Raji (cell line): Measurements from ENCODE around the gene RAD9A.

Experiments used
- POLR2A ChIP-seq: IDR thresholded peaks from 2 replicates; pipeline ENCODE4 v1.6.1; 2011; ENCODE audit warnings: low read depth, low read length, control low read depth; ENCODE audit not compliant: insufficient read depth

RAD9A gene

DNA sequence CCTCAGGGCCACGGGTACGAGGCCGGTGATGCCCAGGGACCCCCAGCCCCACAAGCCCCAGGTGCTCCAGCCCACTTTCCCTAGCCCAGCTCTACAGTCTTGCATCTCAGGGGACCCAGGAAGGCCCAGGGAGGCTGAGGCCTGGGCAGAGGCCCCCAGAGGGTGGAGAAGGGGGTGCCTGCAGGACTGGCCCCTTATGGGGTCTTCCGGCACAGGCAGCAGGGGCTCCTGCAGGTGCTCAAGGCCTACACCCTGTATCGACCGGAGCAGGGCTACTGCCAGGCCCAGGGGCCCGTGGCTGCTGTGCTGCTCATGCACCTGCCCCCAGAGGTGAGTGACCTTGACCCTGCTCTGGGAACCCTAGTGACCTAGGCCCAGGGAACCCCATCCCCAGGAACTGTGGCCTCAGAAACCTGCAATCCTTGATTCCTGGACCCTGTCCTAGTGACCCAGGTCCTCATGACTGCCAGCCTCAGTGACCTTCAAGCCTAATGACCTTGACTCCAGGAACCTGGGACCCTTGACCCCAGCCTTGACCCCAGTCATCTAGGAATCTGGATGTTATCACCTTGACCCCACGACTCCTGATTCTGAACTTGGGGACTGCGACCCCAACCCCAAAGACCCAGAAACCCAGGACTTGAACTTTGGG lies 14.0 kb downstream of the RAD9A start:
- TF ChIP-seq POLR2A = no peak

DNA sequence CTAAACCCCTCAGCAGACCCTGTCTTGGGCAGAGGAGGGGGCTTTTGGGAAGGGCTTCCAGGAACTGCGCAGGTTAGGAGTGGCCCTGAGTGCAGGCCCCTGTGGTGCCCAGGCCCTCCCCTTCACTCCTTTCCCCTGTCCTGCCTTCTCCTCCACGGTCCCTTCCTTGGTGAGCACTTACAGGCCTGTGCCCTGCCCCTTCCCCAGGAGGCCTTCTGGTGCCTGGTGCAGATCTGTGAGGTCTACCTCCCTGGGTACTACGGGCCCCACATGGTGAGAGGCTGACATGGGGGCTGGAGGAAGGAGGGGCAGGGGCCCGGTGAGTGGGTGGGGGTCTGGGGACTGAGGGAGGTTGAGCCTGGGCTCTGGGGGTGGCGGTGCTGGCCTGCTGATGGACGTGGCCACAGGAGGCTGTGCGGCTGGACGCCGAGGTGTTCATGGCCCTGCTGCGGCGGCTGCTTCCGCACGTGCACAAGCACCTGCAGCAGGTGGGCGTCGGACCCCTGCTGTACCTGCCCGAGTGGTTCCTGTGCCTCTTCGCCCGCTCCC lies 14.7 kb downstream of the RAD9A start:
- TF ChIP-seq POLR2A = no peak

DNA sequence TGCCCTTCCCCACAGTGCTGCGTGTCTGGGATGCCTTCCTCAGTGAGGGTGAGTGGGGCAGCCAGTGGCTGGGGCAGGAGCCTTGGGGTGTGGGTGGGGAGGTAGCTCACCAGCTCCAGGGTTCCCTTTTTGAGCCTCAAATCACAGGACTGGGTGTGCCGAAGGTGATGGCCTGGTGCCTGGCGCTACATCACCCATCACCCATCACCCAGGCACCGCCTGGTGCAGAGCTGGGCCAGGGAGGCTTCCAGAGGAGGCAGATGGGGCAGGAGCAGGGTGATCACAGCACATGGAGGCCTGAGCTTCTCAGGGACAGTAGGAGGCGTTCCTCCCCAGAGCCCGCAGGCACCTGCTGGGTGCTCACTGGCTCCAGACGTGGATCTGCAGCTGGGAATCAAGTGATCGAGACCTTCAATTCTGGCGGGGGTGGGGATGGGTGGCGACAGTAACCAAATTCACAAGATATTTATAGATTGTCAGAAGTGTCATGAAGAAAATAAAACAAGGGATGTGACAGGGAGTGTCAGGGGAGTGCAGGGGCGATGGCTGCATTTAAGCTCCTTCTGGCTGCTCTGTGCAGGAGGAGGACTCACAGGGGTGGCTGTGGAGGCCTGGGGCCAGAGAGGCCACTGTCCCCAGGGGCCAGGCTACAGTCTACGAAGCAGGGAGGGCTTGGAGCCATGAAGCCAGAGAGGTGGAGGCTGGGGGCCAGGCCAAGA lies 15.3 kb downstream of the RAD9A start:
- no peak for TF ChIP-seq POLR2A

DNA sequence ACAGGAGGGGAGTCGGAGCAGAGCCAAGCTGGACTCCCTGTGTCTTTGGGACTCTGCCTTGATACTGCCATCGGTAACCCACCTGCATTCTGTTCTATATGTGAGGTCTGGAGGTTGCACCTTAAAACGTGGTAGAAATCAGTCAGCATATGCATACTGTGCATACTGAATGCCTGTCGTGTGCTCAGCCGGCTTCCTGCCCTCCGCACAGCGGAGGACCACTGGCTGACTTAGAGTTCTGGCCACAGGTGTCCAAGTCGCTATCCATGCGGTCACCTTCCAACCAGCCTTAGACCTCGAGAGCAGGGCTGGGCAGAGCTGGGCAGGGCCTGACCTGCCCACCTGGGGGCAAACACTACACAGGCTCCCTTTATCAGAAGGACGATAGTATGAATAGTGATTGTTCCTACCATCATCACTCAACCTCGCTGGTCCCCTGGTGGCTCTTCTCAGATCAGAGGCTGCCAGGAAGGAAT lies 15.9 kb downstream of the RAD9A start:
- 0 out of 2 replicates have a peak, but pooled peaks have one; percentile 14 for TF ChIP-seq POLR2A

DNA sequence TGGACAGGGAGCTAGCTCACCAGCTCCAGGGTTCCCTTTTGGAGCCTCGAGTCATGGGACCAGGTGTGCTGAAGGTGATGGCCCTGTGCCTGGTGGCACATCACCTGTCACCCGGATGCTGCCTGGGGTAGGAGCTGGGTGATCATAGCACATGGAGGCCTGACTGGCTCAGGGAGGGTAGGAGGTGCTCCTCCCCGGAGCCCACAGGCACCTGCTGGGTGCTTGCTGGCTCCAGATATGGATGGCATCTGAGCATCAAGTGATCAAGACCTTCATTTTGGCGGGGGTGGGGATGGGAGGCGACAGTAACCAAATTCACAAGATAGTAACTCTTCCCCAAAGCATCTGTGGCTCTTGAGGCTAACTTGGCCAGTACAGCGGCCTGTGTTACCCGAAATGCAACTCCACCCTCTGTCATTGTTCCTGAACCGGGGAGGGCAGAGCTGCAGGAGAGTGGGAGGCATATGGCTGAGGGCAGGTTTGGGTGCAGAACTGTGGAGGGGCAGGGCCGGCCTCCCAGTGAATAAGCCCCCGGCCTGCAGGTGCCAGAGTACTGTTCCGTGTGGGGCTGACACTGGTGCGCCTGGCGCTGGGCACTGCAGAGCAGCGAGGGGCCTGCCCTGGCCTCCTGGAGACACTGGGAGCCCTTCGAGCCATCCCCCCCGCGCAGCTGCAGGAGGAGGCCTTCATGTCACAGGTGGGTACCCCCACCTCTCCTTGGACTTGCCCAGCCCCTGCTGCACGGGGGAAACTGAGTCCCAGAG lies 16.8 kb downstream of the RAD9A start:
- no peak for TF ChIP-seq POLR2A

DNA sequence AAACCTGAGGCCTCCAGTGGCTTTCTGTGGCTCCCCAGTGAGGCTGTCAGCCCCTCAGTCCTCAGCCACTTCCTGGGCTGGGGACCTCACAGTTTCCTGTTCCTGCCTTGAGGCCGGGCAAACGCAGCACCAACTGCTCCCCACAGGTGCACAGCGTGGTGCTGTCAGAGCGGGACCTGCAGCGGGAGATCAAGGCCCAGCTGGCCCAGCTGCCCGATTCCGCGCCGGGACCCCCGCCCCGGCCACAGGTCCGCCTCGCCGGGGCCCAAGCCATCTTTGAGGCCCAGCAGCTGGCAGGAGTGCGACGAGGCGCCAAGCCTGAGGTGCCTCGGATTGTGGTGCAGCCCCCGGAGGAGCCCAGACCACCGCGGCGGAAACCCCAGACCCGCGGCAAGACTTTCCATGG lies 17.5 kb downstream of the RAD9A start:
- peak; percentile 67 for TF ChIP-seq POLR2A

DNA sequence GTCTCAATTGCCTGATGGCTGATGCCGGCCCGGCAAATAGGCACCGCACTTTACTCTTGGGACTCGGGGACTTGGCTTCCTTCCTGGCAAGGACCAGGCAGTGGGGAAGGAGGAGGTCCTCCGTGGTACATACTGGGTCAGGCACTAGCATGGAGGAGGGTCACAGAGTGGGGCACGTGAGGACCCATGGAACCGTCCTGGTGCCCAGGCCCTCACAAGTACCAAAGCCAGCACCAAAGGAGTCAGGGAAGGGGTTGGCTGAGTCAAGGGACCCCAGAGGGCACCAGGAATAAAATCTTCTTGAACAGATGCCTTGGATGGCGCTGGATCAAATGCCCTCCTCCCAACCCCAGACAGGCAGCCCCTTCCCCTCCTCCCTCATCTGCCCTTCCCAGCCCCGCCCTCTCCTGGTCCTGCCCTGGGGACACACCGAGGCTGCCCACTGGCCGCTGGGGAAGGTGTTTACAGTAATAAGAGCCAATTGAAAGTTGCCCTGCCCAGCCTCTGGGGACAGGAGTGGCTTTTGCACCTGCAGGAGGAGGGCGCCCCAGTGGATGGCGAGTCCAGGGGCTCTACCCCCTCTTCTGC lies 18.1 kb downstream of the RAD9A start:
- peak; percentile 61 for TF ChIP-seq POLR2A

DNA sequence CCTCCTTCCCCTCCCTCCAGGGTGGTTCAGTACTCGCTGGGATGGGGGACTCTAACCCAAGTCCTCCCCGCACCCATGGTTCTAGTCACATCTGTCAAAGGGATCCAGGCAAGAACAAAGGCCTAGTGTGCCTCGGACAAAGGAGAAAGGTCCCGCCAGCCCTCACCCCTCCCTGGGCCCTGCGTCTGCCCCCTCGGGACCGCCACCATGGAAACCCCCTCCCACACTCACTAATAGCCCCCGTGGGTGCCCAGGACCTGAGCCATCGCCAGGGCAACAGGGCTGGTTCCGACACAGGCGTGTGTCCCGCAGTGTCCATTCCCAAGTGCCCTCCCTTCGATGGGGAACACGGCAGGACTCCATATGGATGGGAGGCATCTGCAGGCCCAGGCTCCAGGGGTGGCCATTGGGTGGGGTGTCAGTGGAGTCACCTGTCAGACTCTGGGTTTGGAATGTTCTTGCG lies 18.6 kb downstream of the RAD9A start:
- peak; percentile 7 for TF ChIP-seq POLR2A

DNA sequence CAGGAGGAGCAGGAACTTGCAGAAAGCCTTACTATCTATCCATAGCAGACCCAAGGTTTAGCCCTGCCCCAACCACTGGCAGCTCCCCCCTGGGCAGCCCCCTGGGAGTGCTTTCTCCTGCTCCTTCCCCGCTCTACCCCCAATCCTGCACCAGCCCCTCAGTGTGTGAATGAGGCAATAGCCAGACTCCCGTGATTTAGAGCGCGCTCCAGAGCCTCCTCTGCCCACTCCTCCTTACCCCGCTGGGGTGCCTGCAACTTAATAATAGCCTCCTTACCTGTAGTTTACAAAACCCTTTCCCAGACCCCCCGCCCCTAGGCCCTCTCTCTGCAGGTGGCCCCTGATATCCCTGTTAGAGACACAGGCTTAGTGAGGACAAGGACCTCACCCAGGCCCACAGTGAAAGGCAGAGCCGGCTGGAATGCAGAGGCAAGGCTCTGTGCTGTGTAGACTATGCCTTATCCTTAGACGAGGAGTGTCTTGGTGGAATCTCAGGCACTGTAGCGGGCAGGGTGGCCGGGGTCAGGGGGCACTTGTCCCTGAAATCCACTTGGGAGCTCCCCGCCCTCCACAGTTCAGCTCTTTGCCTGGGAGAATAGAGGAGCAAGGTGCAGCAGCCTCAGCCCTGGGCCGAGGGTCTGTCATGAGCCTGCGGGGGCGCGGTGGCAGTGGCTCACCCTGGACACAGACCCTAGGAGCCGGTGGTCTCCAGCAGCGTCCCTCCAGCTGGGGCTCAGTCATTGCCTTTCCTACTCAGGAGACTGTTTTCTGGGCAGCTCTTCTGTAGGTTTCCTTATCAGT lies 19.4 kb downstream of the RAD9A start:
- TF ChIP-seq POLR2A = 0 out of 2 replicates have a peak, but pooled peaks have one; percentile 1

DNA sequence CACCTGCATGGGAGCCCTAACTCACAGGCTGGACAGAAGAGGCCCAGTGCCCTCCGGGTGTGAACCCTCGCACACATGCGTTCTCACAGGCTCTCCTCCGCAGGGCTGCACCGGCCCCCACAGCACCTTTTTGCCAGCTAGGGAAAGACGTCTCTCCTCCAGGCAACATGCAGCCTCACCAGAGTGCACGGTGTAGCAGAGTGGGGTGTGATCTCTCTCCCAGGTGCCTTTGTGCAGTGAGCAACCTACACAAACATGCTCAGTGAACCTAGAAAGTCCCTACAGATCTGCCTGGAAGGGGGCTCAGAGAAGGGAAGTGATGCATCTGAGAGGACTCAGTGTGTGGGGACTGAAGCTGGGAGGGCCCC lies 20.0 kb downstream of the RAD9A start:
- TF ChIP-seq POLR2A = peak; percentile 3; the same call in 1 of the 2 replicates

DNA sequence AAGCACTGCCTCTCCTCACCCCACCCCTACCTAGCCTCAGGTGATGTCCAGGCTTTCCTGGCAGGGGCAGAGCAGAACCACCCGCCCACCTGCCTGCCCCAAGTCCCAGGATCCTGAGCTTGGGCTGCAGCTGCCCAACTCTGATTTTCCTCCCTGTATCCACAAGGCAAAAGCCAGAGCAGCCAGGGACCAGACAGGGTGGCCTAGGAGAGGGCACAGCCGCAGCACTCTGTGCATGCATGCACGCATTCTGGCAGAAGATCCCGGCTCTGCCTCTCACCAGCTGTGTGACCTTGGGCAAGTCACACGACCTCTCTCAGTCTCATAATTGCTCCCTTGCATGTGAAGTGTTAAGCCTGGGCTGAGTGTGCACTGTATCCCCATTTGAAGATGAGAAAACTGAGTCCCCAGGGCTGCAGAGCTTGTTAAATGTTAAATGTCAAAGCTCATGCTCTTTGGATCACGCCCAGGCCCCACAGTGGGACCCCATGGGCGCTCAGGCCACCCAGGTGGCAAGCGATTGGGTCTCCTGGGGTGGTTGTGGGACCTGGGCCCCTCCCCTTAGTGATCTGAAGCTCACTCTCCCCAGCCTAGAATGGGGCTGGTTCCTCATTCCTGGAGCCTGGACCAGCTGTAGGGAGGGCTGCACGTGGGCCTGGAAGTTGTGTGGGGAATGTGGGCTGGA lies 20.9 kb downstream of the RAD9A start:
- no peak; the same call in 1 of the 2 replicates for TF ChIP-seq POLR2A

DNA sequence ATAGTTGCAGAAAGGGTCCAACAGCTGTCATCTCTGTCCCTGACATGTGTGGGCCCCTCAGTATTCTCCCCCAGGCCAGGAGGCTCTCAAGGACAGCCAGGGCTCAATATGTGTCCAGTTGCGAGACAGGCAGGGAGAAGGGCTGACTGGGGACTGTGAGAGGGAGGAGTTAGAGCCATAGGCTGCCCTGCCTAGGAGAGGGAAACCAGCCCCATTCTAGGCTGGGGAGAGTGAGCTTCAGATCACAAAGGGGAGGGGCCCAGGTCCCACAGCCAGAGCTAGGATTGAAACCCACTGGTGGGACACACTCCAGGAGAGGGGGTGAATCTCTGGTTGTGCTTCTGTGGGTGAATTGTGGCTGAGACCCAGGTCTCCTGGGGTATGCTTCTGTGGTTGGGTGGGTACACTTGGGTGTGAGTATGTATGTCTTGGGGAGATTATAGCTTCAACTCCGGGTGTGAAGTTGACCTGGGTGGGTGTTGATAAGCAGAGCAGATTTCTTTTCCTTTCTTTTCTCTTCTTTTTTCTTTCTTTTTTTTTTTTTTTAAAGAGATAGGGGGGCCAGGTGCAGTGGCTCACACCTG lies 21.6 kb downstream of the RAD9A start:
- no peak for TF ChIP-seq POLR2A

DNA sequence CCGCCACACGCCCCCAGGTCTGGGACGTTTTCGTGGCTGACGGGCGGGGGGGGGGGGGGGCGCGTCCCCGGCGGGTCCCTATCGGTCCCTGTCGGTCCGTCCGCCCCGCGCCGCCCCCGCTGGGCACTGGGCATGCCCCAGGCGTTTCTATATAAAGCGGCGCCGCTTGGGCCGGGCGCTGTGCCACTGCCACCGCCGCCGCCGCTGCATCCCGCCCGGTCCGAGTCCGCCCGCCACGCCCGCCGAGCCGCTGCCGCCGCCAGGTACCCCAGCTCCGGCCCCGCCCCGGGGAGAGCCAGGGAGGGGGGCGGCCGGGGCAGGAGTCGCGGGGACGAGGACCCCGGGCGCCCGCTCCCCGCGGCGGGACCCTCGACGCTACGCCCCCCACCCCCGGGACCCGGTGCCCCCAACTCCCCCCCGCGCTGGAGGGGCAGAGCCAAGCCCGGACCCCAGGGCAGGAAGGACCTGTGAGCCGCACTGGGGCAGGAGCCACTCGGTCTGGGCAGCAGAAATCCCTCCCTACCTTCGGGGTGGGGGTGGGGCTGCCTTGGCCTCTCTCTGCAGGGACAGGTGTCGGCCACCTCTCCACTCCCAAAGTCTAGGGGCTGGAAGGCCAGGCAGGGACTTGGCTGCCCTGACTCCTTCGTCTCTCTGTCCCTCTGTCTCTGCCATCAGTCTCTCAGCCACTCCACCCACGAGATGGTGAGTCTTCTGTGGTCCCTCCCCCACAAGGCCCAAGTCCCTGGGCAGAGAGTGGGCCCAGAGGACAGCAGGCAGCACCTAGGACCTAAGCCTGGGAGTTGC lies 23.9 kb downstream of the RAD9A start, which contains the start of gene CARNS1:
Gene CARNS1 (plus strand): TSS at position 178 of the 804 bp plus-strand sequence. CDS start 522 bp downstream, at position 700.
- no peak for TF ChIP-seq POLR2A
